ENCODE results near the gene ENO4.

The ENO4 gene

DNA sequence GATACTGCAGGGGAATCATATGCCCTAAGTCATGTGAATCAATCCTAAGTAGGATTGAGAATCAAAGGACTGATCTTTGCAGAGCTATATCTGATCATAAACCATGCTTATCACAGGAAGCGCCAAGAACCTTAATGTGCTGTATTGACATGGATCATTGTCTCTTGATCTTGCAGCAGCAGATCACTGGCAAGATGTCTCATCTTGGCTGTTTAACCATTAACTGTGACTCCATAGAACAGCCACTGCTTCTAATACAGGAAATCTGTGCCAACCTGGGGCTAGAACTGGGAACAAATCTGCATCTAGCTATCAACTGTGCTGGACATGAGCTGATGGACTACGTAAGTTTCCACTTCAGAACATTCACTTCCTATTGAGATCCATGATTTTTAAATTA, 21.6 kb downstream of the ENO4 start:
- DNase-seq: no peak

DNA sequence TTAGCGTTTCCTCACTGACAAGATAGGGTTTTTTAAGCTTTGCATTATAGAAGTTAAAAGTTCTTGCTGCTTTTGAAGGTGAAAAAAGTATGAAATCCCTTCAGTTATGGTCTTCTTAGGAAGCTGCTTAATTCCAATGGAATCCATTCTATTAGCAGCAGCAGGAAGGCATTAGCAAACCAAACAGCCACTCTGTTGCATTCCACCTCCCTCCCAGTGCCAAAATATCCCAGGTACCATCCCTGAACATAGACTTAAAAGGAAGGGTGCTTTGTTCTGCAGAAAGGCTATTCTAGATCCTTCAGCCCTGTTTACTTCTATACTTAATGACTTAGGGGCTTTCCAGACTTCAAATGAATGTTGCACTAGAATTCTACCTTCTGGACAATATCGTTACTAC, 23.8 kb downstream of the ENO4 start:
- no peak for DNase-seq

DNA sequence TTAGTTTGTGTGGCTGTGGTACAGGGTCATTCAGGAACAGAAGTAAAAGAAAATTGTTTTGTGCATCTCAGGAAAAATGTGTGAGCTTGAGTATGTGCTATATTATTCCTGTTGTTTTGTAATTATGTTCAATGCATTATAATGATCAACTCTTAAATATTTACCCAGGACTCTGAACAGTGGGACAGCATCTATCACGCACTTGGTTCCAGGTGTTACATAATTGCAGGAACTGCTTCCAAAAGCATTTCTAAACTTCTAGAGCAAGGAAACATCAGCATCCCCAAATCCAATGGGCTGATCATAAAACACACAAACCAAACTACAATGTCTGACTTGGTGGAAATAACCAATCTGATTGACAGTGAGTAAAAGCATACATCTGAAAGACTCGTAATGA, 26.6 kb downstream of the ENO4 start:
- DNase-seq: no peak

DNA sequence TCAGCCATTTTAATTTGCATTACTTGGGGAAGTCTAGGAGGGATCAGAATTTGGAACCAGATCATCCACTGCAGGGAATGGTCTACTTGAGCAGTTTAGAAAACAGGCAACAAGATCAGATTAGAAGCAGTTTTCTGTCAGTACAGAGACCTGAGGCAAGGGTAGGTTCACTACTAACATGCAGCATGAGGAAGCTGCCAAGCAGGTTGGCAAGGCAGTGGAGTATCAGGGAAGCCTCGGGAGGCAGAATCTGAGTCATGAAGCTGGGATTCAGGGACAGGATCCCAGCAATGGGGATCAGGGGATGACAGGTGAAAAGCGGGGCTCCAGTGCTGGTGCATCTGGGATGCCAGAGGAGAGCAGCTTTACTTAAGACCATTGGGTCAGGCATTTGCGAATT, 28.1 kb downstream of the ENO4 start:
- no peak for DNase-seq

DNA sequence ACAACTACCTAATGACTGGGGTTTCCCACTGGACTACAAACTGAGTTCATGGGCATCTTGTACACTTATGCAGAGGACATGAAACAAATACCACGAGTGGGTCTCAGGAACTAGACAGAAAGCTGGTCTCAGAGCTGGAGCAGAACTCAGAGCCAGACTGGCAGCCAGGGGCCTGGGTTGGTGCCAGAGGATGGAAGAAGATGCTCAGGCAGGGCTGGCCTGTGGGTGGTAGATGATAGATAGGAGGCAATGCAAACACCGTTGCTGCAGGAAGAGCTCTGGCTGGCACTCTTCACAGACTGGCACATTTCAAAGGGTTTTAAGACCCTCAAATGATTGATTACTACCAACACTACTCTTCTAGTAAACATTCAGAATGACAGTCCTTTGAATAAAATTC, 28.8 kb downstream of the ENO4 start:
- DNase-seq: no peak

DNA sequence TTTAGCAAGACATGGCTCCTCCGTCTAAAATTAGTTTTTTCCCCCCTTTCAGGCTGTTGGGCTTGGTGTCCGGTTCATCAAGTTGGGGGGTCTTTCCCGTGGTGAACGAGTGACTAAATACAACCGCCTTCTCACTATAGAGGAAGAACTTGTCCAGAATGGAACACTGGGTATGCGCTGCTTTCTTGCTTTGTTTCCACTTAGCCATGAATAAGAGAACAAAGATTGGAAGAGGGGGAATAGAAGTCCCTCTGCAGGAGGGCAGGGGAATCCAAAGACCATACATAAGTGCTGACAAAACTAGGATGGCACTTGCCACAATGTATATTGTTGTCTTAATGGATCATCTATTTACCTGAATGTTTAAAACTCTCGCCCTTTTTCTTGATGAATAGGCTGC, 30.5 kb downstream of the ENO4 start:
- no peak for DNase-seq

DNA sequence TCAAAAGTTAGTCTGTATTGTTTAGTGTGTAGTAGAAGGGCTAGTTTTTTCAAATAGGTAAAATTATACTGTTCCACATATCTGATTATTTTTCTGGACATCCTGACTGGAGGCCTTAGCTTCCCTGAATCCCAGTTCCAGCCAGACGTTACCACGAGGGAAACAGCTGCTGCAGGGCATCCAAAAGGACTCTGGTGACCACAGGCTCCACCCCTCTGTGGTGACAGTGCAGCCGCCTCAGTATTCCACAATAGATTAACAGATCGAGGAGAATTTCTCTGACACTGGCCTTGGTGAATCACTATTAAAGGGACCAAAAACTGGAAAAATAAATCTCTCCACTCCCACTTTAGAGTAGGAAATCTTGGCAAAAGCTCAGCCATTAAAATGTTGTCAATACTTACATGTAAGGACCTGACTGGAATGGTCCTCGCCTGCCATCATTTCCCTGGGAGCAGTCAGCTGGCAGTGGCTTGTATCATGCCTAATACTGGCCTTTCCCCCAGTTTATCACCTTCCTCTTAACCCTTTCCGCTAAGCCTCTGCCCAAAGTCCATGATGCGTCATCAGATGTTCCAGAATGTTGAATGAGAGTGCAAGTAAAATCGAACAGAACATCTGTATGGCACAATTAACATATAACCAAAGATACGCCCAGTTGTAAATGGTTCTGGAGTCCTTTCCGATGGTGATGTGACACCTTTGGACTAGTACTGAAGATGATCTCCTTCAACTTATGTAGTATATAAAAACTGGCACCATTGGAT, 31.6 kb downstream of the ENO4 start:
- no peak for DNase-seq

DNA sequence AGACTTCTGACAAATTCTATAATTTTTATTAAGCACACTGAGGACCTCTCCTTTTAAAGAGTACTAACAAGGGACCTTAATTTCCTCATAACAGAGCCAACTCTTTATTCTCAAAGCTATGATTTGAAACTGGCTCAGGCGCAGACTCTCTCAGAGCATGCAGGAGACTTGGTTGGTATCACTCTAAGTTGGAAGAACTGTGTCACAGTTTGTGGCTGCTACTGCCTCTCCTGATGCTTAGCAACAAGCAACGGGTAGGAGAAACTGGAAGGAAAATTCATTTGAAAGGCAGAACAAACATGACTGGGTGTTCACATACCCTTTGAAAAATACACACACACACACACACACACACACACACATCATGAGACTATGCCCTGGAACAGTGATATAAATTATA, 33.3 kb downstream of the ENO4 start:
- no peak for DNase-seq

DNA sequence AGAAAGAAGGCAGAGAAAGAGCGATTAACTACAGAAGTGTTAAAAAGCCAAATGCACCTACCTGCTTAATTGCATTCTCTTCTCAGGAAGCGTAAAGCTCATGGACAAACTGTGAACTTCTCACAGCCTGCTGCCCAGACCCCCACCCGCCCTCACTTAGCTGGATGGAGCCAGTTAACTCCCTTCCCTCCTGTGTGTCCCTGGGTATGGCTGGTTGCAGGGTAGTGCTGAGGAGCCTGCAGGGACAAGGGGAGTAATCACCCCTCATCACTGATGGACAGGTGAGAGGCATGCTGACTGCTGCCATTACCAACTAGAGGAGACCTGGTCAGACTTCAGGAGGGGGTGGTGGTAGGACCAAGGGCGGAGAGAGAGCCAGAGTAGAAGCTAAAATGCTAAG, 37.5 kb downstream of the ENO4 start:
- no peak for DNase-seq

DNA sequence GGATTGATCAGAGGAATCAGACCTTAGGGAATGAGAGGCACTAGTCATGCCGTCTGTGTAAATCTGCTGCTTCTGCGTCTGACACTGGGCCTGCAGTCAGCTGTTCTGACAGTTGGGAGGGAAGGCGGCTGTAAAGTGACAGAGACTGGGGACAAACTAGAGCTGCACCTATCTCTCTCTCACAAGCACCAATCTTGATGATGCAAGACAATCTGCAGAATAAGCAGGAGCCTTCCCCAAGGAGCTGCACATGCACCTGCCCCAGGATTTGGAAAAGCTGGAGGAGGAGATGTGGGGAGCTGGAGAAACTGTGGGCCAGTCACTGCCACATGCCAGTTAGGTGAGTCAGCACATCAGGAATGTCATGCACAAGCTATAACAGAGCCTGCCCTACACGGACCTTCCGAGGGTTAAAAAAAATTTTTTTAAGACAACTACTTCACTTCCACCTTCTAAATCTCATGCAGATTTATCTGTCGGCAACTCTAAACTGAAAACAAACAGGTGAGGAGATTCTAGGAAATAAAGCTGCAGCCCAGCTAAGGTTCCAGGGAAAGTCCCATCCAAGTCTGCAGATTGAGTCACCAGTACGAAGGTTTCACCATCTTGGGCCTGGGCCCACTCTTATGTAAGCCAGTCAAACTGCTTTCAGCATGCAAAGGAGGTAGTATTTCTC, 39.2 kb downstream of the ENO4 start:
- DNase-seq: no peak

DNA sequence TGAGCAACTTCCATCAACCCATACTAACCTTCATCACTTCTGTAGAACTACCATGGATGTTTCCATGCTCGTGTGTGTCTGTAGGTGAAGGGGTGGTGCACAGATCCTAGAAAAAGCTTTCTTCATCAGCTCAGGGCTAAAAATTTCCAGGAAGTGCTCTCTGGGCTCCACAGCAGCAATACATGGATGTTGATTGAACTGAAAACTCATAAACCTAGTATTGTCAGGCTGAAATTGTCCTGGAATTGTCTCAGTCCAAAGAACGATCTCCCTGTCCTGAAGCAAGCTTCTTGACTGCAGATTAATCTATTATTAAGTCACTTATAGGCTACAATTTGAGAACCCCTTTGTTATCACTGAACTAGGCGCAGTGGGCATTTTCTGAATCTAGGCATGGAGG, 39.8 kb downstream of the ENO4 start:
- DNase-seq: no peak

DNA sequence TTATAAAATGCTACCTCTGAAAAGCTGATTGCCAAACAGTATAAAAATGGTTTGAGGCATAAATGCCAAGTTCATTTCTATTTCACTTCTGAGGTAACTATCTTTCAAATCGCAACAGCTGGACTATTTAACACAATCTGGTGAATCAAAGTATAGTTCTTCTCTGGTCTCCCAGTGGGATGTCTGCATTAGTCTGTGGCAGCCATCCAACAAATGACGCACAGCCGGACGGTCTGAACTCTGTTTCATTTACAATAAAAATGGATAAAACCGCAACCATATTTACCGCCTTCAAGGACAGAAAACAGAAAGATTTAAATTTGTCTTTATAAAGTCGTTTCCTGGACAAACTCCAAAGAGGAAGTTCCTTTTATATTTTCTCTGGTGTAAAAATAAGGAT, 41.9 kb downstream of the ENO4 start:
- no peak for DNase-seq

DNA sequence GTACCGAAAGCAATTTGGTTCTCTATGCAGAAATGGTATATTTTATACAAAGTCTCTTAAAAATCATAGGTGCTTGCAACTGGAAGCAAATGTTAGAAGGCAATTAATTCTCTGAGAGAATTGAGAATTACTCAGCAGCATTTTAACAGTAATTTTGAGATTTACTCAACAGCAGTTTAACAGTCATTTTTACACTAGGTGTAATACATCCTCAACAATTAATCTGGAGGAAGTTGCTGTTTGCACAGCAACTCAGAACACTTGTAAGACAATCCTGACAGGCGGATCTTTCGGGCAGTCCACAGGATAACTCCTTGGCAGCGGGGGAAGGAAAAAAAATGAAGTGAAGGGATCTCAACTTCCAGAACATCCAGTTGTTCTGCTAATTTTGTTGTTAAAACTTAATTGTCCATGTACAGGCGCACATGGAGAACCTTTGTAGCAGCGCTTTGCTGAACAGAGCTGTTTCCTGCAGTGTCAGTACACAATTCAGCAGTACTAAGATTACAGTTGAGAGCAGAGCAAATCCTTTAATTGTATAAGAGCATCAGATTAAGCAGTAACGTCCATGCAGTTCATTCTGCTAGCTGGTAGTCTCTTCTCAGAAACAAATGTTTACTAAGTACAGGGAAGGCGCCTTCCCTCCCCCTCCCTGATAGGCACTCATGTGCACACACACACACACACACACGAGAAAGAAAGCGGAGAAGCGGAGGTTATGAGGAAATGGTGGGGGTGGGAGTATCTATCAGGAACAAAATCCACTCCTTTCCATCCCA, 43.8 kb downstream of the ENO4 start:
- DNase-seq: no peak

DNA sequence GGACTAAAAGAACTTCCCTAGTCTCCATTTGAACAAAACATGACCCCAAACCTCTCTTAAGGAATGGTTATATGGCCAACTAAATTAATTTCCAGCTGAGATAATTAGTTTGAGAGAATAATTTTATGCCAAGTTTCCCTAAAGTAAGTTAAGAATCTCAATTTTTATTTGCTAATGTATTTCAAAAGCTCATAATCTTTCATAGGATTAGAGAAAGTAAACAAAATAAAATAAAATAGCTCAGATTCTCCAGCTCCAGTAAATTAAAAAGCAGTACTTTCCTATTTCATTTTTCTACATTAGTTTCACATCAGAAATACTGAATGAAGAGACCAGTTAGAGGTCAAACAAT, 44.4 kb downstream of the ENO4 start:
- no peak for DNase-seq

DNA sequence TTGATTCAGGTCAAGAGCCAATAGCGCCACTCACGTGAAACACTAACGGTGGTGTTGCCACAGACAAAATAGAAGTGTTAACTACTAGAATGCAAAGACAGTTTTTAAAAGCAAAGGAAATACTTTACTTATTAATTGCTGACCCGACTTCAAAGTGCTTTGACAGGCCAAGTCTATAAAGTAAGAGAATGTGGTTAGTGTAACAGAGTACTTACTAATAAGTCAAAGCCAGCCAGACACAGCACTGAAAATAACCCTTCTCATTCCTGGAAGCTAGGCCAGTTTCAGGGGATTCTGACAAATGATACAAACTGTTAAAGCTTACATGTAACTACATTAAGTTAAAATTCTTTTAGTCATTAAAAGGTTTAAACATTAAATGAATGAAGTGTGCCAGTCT, 50.3 kb downstream of the ENO4 start:
- DNase-seq: no peak

DNA sequence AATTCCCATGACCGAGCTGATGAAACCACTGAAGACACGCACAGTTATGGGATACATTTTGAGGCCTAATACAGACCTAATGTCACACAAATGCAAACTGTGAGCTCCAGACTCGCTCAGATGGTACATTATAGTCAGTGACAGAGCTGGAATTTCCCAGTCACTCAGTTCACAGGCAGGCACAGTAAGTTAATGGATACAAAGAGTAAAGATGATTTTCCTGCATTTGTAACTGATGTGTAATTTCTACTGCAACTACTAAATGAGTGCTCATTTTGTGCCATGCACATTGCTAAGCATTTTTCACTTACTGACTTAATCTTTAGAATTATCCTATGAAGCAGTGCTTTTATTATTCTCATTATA, 56.5 kb downstream of the ENO4 start:
- no peak for DNase-seq

DNA sequence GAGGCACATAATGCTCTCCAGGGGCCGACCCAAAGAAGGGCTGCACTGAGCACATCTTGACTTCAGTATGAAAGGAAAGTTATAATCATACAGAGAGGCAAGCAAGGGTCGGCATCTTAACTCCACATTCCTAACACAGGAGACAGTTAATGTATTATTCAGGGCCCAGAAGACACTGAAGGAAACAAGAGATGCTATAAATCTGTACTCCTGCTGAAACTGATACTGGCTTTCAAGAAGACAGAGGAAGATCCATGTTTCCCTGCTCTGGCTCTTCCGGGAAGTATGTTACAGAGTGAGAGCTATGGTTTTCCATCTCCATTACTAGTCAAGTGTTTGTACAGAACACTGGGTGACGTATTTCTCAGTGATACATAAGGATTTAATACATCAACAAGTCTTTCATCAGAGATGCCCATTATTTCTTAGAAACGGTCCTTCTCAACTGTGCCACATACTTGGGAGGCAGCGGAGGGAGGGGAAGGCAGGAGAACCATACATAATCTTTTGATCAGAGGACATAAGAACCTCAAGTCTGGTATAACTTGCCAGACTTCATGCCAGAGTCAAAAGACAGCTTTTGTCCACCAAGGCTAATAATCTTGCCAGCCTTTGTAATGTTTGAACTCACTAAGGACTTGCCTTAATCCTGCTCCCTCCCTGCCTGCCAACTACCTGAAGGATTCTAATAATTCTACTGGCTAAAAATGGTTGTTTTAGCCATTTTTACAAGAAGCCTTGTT, 58.1 kb downstream of the ENO4 start:
- DNase-seq: no peak

DNA sequence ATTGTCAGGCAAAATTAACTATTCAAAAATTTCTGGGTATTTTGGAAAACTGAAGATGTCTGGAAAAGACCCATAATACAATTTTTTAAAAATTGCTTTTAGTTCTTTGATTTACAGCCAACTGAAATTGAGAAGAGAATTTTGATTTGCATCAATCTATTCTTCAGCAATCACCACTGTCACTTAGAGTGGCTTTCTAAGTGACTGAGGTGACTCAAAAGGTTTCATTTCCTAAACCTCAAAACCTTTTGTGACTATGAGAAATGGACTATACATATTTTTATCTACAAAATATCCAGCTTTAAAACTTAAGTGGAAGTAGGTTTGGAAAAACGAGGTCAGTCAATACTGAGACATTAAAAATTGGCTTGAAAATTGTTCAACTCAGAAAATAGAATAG, 60.0 kb downstream of the ENO4 start:
- no peak for DNase-seq

DNA sequence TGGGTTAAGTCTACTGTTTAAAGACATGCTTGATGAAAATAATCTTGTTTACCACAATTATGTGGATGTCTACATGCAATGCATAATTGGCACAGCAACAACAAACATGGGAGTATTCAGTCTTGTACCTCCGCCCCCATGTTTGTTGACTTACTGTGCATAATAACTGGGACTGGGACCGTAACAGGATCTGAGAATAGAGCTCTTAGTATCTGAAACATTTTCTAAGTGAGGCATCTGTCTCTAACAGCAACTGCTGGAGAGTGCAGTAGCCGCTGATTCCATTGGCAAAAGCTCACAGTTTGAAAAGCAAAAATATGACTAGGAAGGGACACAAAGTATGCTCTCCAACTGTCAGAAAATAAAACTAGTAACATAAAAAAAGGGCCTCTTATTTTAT, 61.6 kb downstream of the ENO4 start:
- DNase-seq: no peak

DNA sequence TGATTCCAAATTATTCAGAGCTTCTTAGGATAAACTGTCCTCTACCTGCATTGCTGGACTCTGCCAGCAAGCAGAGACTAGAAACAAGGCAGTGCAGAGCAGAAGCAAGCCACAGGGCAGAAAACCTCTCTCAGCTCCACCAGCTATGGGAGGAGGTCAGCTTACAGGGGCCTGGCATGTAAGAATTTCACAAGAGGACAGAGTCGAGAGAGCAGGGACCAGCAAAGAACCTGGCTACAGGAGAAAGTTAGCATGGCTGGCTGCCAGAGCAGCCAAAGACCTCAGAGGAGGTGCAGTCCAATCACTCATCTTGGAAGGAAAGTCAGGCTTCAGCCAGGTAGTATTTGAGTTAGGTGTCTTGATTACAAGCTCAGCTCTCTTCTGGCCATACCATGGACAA, 62.9 kb downstream of the ENO4 start:
- DNase-seq: no peak

DNA sequence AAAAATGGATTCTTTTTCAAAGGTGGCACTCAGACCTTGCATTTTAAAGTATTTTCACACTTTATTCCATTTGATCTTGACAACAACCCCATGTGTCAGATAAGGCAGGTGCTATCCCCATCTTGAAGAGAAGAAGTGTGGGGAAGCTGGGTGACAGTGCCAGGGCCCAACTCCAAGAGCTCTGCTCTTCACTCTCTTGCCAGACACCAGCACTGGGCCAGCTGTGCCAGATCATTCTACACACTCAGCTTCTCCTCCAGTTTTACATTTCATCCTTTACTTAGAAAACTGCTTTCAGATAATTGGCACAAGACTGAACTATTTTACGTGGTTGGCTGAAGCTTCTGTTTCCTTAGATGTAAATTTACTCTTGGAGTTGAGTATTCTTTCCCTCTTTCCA, 64.4 kb downstream of the ENO4 start:
- no peak for DNase-seq

DNA sequence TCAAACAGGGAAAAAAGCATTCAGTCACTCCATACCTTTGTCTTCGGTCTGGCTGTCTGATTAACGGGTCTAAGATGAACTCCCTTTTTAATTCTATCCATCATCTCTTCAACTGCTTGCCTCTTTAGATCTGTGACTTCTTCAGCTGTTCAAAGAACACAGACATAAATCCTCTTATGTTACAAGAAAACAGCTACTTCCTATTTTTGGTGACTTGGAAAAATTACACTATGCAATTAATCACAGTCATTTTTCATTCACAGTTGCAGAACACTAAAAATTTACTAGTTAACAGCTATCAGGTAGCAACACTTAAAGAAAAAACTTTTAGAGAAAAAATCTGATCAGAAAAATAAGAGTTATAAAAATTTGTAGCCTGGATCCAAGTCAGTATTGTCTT, 66.0 kb downstream of the ENO4 start:
- no peak for DNase-seq

DNA sequence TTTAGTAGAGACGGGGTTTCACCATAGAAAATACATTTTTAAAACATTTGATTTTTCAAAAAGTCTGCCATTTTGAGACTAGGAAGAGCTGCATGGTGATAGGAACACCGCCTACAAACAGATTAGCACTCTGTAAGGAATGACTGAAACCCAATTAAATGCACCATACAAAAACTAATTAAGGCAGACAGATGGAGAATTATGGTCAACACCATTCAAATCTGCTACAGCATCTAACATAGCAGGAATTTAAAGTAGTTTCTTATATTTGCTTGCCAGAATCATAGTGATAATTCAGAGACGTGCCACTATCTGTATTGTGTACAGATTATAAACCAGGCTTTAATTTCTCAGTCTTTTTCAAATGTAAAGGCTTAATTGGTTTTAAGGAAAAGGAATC, 68.2 kb downstream of the ENO4 start:
- no peak for DNase-seq

DNA sequence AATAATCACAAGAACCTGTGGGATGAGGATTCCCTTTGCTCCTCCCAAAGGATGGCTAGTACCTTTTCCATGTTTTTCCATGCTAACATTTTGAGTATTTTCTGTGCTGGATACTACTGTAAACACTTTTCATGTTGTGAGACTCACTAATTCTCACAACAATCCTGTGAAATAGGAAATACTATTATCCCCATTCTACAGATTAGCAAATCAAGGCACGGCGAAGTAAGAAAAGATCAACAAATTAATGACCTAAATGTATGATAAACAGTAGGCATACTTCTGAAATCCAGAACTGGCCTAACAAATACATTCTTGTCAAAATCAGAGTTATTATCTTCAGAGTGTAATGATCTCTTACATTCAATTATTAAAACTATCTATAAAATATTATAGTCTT, 69.3 kb downstream of the ENO4 start:
- DNase-seq: no peak

Measured in SHP77 treated with DMSO at 0.1 percent for 48 hours (cell line).